ENCODE data around the gene CCDC34. TPM values are rescaled to one million over a fixed set of nuclear protein-coding genes. Genes with fewer than 3 reads are reported as not detected.

Gene CCDC34
- total RNA-seq, 2 experiments from 2014 or later, result 20.8 to 38.5 TPM

DNA sequence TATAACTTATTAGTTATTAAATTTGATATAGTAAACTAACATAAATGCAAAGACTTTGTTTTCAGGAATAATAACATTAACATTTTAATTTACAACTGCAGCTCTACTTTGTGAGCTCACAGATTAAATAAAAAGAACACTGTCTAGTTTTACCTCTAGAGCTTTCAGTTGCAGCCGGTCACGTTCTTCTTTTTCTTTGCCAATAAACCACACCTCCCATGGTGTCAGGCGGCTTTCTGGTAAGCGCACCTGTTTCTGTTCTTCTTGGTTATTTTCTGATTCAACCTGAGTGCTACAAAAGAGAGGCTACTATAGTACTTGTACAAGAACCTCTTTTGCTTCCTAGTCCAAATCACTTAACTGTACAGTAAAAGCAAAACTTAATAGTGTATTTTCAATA is 5.8 kb downstream of the CCDC34 start:
- Histone ChIP-seq H3K9me3 (ENCODE audit: low read length) (no peaks in the 10 kb centered on the region), H2AFZ (ENCODE audit: low read length) (no peak overlapping the region), H3K4me2 (ENCODE audit: low read length) (no peak overlapping the region), H3K79me2 (ENCODE audit: insufficient read depth, low read depth, low read length) (peaks cover 9% of the 10 kb centered on the region; the same call in 1 of the 2 replicates), H4K20me1 (ENCODE audit: insufficient read depth, low read length) (no peaks in the 10 kb centered on the region), H3K4me3 (ENCODE audit: low read depth, low read length, poor library complexity, severe bottlenecking) (no peak overlapping the region), H3K9me2 (ENCODE audit: insufficient read depth, low read length) (no peaks in the 10 kb centered on the region), H3K36me3 (ENCODE audit: insufficient read depth, low read length) (peaks cover 35% of the 10 kb centered on the region), H3K27ac (ENCODE audit: low read depth, low read length, poor library complexity, severe bottlenecking) (no peak overlapping the region), H3K4me1 (ENCODE audit: insufficient read depth, low read length, poor library complexity, severe bottlenecking) (peaks cover 14% of the 10 kb centered on the region)
- no peak for TF ChIP-seq CTCF (conservative IDR thresholded peaks at IDR 0.05; ENCODE audit: low read length)
- TF ChIP-seq EZH2phosphoT487 (IDR thresholded peaks at IDR 0.05; ENCODE audit: borderline replicate concordance, low read depth, low read length), result no peak
- ChIA-PET POLR2A (no interaction called here), CTCF (ENCODE audit: unreplicated experiment) (no interaction called here)
- no peak for DNase-seq (ENCODE audit: low spot score)
- BruUV-seq (replicated peaks), result no TSS peak
- intact Hi-C loops (cut with micrococcal nuclease; ENCODE audit: unreplicated experiment), result no loop called here

DNA sequence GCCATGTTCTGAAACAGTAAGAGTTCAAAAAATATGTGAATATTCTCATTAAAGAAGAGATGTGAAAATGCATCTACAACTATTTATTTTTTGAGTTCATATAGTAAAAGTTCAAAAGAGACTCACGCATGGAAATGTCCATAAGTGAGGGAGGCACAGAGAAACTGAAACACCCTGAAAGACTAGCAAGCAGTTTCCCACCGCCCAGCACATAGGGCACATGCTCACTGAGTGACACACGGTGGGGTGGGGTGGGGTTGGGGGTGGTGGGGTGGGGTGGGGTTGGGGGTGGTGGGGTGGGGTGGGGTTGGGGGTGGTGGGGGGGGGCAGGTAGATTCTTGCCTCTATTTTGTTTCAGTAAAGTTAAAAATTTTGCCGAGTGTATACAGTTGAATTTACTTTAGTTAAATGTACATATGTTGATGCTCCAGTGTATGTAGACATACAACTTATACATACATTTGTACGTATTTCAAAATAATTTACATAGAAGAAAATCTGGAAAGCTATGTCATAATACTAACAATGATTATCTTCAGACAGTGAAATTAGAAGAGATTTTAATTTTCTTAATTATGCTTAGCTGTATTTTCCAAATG is 6.3 kb downstream of the CCDC34 start:
- Histone ChIP-seq H3K36me3 (ENCODE audit: insufficient read depth, low read length) (peaks cover 35% of the 10 kb centered on the region), H3K4me2 (ENCODE audit: low read length) (no peak overlapping the region), H4K20me1 (ENCODE audit: insufficient read depth, low read length) (no peaks in the 10 kb centered on the region), H3K4me1 (ENCODE audit: insufficient read depth, low read length, poor library complexity, severe bottlenecking) (peaks cover 10% of the 10 kb centered on the region), H3K79me2 (ENCODE audit: insufficient read depth, low read depth, low read length) (peaks cover 4% of the 10 kb centered on the region; the same call in 1 of the 2 replicates), H3K4me3 (ENCODE audit: low read depth, low read length, poor library complexity, severe bottlenecking) (no peak overlapping the region), H2AFZ (ENCODE audit: low read length) (no peak overlapping the region), H3K9me2 (ENCODE audit: insufficient read depth, low read length) (no peaks in the 10 kb centered on the region), H3K9me3 (ENCODE audit: low read length) (no peaks in the 10 kb centered on the region), H3K27ac (ENCODE audit: low read depth, low read length, poor library complexity, severe bottlenecking) (no peak overlapping the region)
- intact Hi-C loops (cut with micrococcal nuclease; ENCODE audit: unreplicated experiment), result no loop called here
- CTCF ChIA-PET (ENCODE audit: unreplicated experiment), result no interaction called here
- POLR2A ChIA-PET, result no interaction called here
- TF ChIP-seq CTCF (conservative IDR thresholded peaks at IDR 0.05; ENCODE audit: low read length) (no peak), EZH2phosphoT487 (IDR thresholded peaks at IDR 0.05; ENCODE audit: borderline replicate concordance, low read depth, low read length) (no peak)
- no peak for DNase-seq (ENCODE audit: low spot score)
- no TSS peak for BruUV-seq (replicated peaks)

DNA sequence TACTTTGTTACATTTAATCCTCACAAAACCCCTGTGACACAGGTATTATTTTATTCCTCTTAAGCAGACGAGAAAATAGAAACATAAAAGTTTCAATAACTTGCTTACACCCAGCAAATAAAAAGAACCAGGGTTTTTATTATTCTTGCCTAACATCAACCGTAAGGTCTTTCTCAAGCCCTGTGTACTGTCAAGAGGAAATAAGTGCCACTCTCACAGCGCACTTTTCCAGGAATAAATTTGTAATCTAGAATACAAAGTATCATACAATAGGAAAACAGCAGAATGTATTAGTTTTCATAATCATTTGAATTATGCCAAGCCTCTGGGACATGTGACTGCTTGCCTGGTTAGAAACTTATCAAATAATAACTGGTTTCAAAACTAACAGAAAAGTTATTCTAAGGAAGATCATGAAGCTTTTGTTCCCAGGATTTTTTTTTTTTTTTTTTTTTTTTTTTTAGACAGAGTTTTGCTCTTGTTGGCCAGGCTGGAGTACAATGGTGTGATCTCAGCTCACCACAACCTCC is 7.4 kb downstream of the CCDC34 start:
- H3K9me2 ChIP-seq (ENCODE audit: insufficient read depth, low read length), result no peaks in the 10 kb centered on the region
- DNase-seq (ENCODE audit: low spot score), result no peak
- BruUV-seq (replicated peaks), result no TSS peak
- intact Hi-C loops (cut with micrococcal nuclease; ENCODE audit: unreplicated experiment), result no loop called here
- no peaks in the 10 kb centered on the region for H3K9me3 ChIP-seq (ENCODE audit: low read length)
- CTCF ChIA-PET (ENCODE audit: unreplicated experiment), result no interaction called here
- TF ChIP-seq EZH2phosphoT487 (IDR thresholded peaks at IDR 0.05; ENCODE audit: borderline replicate concordance, low read depth, low read length) (no peak), CTCF (conservative IDR thresholded peaks at IDR 0.05; ENCODE audit: low read length) (no peak)
- no peak overlapping the region for H2AFZ ChIP-seq (ENCODE audit: low read length)
- H3K79me2 ChIP-seq (ENCODE audit: insufficient read depth, low read depth, low read length), result no peaks in the 10 kb centered on the region
- H3K27ac ChIP-seq (ENCODE audit: low read depth, low read length, poor library complexity, severe bottlenecking), result no peak overlapping the region
- H3K4me2 ChIP-seq (ENCODE audit: low read length), result no peak overlapping the region
- POLR2A ChIA-PET, result interaction anchor here (0.6 kb wide), 1 partner anchor 1164 kb away, joined by 3 read pairs; no protein-coding TSS in a partner anchor
- H3K4me1 ChIP-seq (ENCODE audit: insufficient read depth, low read length, poor library complexity, severe bottlenecking), result peaks cover under 1% of the 10 kb centered on the region
- H3K4me3 ChIP-seq (ENCODE audit: low read depth, low read length, poor library complexity, severe bottlenecking), result no peak overlapping the region
- peaks cover 31% of the 10 kb centered on the region for H3K36me3 ChIP-seq (ENCODE audit: insufficient read depth, low read length)
- H4K20me1 ChIP-seq (ENCODE audit: insufficient read depth, low read length), result no peaks in the 10 kb centered on the region

Data from OCI-LY7 (cell line).